GM19023 (cell line): ENCODE results near the gene PRSS12.
"Not testable (repeated sequence)": the region's sequence is repeated elsewhere in the genome, so short reads cannot be mapped to it uniquely, and the experiment has no call there.

ENCODE experiments used
- ATAC-seq: cut with Tn5 transposase; IDR thresholded peaks from one replicate; pipeline ENCODE4 v1.9.1; 2021; ENCODE audit warnings: mild to moderate bottlenecking, moderate library complexity; ENCODE audit not compliant: unreplicated experiment

The PRSS12 gene

DNA sequence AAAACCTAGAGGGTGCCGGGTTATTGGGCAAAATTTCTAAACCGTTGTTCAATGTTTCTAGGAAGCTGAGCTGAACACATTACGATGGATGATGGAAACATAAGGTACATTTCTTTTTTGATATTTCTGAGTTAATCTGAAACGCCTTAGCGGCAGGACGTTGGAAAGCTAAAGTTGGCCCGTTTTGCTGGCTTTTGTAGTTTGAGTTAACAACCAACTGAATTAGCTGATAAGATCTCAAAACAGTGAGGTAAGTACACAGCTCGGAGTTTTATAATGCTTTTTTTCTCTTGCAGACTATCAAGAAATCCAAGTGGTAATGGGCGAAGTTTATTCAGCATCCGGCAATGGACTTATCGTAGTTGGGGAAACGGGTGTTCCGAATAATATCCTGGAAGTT, 73.5 kb downstream of the PRSS12 start:
- ATAC-seq, result no peak

DNA sequence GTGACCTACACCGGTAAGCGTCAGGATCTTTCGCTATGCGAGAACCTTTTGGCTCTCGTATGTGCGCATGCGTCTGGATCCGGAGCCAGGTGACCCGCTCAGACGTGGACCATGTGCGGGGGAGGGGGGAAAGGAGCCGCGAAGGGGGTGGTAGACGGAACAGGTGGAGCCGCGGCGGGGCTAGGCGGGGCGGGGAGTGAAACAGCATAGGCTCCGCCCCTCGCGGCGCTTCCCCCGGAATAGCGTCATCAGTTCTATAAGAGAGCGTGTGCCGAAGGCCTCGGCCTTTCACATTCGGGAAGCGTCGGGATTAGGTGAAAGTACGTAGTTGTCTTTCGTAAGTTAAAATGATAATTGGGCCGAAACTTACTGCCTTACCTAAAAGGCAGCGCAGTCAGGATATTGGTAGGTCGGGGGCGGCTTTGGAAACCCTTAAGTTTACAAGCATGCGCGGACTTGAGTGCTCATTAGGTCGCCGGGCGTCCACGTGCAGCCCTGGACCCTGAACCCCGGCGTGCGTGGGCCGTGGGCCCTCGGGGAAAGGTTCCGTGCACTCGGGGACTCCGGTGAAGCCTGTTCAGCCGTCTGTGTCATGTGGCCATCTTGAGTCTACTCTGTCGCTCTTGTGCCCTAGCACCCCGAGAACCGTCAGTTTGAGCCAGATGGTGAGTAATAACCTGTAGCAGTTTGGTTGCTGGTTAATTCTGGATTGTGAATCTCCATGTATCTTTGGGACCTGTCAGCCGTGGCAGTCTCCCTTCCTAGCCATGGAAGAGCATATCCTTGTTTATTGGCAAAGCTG, 74.1 kb downstream of the PRSS12 start:
- ATAC-seq, result peak; percentile 88

DNA sequence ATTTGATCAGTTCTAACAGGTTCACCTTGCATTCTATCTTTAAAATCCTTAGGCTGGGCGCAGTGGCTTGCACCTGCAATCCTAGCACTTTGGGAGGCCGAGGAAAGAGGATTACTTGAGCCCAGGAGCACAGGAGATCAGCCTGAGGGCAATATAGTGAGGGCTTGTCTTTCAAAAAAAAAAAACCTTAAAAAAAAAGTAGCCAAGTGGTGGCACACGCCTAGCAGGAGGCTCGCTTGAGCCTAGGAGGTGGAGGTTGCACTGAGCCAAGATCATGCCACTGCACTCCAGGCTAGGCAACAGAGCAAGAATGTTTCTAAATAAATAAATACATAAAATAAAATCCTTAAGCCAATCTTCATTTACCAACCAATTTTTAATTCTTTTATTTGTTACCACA, 75.6 kb downstream of the PRSS12 start:
- ATAC-seq, result no peak

DNA sequence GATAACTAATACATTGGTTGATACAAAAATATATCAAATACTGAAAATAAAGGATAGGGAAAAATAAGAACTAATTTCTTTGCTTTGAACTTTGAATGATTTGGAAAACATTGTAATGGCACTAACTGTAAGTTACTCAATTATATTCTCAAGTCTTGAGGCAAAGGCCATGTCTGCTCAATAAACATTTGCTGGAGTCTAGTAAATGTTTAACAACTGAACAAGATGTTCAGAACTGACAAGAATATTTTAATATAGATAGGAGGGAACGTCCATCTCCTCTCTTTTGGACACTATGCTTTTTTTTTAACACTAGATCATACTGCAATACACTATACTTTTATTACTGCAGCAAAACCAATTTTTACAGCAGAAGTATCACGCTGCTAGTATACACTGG, 76.2 kb downstream of the PRSS12 start:
- ATAC-seq, result no peak

DNA sequence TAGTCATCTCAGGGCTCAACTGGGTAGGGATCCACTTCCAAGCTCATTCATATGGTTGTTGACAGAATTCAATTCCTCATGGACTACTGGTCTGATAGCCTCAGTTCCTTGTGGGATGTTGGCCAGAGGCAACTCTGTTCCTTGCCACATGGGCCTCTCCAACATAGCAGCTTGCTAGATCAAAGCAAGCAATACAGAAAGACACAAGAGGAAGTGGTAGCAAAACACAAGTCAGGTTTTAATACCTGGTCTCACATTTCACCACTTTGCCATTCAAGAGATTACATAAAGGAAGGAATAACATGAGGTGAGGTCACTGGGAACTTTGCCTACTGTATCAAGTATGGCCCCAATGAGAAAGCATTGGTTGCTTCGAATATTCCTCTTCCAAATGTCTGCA, 79.2 kb downstream of the PRSS12 start:
- no peak for ATAC-seq

DNA sequence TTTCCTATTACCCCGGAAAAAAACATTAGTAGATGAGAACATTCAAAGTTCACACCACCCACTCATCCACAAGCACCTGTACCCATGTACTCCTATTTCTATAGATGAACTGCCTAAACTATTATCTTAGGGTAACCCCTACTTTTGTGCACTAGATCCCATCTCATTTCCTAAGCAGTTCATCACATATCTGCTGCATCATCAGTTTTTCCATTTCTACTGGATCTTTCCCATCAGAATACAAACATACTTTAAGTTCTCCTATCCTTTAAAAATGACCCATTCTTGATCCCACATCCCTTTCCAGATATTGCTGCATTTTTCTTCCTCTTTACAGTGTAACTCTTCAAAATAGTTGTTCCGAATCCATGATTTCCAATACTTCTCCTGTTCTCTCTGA, 81.0 kb downstream of the PRSS12 start:
- ATAC-seq, result no peak

DNA sequence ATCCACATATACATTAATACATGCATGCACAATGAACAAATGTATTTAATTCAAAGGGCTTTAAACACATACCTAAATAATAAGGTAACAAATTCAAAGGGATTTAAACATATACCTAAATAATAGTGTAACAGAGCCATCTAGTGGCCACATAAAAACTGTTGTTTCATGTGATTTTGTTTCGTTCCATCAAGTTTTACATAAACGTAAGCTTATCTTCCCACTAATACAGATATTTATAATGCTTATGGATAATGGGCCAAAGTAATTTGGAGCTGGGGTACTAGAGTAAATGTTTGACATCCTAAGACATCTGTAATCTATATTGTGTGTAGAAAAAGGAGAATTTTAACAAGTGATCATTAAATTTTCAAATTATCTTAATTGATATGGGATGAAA, 82.3 kb downstream of the PRSS12 start:
- no peak for ATAC-seq

DNA sequence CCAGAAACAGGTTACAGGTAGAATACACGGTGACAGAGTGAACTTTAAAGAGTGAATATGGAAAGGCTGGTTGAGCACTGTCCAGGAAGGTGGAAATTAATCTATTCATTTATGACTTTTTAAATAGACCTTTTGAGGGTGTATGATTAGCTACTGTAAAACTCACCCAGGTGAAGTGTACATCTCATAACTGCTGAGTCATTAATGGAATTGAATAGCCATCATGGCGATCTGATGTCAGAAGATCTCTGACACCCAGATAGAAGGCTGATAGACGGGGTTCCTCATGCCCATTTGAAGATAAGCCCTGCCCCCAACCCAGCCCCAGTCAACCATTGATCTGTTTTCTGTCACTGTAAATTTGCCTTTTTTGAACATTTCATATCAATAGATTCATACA, 84.0 kb downstream of the PRSS12 start:
- no peak for ATAC-seq

DNA sequence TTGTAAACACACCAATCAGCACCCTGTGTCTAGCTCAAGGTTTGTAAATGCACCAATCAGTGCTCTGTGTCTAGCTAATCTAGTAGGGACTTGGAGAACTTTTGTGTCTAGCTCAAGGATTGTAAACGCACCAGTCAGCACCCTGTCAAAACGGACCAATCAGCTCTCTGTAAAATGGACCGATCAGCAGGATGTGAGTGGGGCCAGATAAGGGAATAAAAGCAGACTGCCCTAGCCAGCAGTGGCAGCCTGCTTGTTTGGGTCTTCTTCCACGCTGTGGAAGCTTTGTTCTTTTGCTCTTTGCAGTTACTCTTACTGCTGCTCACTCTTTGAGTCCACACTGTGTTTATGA, 86.7 kb downstream of the PRSS12 start:
- not testable (repeated sequence) for ATAC-seq

DNA sequence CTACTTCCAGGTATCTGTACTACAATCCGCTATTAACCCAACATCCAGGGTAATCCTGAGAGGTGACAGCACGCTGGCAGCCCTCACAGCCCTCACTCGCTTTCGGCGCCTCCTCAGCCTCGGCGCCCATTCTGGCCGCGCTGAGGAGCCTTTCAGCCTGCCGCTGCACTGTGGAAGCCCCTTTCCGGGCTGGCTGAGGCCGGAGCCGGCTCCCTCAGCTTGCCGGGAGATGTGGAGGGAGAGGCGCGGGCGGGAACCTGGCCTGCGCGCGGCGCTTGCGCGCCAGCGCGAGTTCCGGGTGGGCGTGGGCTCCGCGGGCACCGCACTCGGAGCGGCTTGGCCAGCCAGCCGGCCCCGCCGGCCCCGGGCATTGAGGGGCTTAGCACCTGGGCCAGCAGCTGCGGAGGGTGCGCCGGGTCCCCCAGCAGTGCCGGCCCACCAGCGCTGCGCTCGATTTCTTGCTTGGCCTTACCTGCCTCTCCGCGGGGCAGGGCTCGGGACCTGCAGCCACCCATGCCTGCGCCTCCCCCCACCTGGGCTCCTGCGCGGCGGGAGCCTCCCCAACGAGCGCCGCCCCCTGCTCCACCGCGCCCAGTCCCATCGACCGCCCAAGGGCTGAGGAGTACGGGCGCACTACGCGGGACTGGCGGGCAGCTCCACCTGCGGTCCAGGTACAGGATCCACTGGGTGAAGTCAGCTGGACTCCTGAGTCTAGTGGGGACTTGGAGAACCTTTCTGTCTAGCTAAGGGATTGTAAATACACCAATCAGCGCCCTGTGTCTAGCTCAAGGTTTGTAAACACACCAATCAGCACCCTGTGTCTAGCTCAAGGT, 87.3 kb downstream of the PRSS12 start:
- ATAC-seq, result peak; percentile 45

DNA sequence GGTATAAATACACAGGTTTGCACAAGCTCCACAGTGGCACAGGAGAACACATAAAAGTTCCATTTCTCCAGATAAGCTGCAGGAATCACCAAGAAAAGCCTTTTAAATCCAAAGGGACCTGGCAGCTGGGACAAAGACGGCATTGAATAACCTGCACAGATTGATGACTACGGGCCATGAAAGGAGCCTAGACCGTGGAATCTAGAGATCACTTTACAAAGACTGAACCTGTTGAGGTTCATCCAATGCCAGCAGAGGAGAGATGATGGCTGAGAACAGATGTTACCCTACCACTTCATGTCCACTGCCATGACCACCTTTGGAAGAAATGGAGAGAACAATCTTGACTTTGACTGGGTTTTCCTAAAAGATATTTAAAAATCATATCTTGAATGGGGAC, 88.7 kb downstream of the PRSS12 start:
- no peak for ATAC-seq

DNA sequence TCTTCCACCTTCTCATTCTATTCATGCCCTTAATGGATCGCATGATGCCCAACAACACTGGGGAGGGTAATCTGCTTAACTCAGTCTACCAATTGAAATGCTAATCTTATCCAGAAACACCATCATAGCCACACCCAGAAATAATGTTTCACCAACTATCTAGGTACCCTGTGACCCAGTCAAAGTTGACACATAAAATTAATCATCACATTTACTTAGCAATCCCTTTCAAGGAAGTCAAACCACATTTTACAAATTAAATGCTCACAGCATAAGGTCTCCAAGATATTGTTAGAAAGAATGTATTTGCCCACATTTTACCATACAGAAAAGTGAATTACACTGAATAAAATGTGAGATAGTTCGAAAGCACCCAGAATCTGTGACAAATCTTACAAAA, 92.5 kb downstream of the PRSS12 start:
- no peak for ATAC-seq

DNA sequence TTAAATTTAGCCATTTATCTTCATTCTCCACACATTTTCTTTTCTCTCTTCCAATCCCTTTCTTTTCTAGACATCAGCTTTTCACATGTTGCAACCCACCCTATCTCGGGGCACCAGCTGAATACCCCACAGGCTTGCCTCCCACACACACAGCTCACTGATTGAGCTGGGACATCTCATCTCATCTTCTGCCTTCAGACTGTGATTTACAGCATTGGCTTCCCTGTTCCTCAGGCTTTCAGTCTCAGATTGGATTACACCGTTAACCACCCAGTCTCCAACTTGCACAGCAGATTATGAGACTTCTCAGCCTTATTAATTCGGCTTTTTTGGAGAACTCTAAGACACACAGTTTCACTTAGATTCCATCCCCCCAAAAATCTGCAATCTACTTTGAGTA, 93.7 kb downstream of the PRSS12 start:
- no peak for ATAC-seq

DNA sequence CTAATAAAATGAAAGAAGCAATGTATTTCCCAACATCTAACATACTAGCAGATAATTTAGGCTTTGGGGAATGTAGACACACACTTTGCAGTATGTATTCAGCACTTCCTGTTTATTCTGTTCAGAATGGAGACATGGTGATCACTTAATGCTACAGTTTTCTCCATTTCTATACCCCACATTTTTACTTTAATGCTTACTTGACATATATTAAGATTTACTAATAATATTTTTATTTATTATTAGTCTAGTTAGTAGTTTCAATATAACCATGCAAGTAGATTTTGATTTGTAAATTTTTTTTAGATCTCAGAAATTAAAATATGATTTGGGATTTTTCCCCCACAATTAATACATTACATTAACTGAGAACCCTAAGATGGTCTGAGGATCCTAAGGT, 98.4 kb downstream of the PRSS12 start:
- no peak for ATAC-seq

DNA sequence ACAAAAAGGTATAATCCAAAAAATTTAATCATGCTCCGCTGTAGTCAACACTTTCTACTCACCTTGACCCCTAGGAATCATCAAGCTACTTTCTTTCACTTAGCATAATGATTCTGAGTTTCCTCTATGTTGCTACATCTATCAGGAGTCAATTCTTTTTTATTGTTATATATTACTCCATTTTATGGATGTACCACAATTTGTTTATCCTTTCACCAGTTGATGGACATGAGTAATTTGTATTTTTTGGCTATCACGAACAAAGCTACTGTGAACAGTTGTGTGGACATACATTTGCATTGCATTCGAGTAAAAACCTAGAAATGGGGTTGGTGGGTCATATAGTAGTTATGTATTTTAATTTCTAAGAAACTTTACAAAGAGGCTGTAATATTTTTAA, 102.9 kb downstream of the PRSS12 start:
- no peak for ATAC-seq

DNA sequence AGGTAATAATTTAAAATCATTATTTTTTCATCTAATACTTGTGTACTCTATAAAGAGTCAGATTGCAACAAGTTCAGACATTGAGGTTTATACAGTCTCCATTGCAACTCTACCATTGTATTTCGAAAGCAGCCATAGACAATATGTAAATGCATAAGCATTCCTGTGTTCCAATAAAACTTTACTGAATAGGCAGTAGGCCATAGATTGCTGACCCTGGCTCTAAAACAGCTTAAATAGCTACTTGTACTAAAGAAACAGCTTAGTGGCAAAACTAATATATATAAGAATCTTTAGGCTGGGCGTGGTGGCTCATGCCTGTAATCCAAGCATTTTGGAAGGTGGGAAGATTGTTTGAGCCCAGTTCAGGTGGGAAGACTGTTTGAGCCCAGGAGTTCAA, 115.3 kb downstream of the PRSS12 start:
- no peak for ATAC-seq

DNA sequence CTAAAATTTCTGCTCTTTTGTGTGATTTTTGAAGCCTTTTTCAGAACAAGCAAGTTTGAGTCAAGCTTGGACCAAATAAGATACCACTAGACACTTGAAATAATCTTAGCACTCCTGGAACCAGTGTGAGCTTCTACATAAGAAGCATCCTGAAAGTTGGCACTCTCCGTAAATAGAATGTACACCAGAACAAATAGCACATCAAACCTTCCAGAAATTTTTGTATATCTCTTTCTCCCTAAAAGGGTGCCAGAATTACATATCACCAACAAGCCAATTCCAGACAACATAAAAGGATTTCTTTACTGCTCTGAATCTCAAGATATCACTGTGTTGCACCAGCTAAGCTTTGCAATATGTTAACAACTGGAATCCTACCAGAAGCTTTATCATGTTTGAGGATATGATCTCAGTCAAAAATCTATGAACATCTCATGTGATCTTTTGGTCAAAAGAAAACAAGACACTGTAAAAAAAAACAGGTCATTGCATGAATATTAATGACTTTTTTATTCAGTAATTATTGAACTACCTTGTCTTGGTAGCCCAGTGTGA, 117.2 kb downstream of the PRSS12 start:
- ATAC-seq, result no peak
